HEK293 (cell line): Measurements from ENCODE around the gene KCTD18.

Source experiments
- CTCF ChIA-PET: fragments of 350-600 bp; formaldehyde crosslinking; extraction: SDS; loops from one replicate; lab custom pipeline; 2021; ENCODE audit warnings: antibody characterized with exemption; lab: Yijun Ruan, JAX
- POLR2A ChIA-PET: fragments of 300-600 bp; formaldehyde crosslinking; extraction: SDS; loops from one replicate; lab custom pipeline; 2020; ENCODE audit warnings: antibody characterized with exemption, inconsistent platforms; lab: Yijun Ruan, JAX
- H3K27ac ChIP-seq: fragments of 200-500 bp; sonication (Bioruptor generic); 2 replicates; pipeline ENCODE4 v1.5.1; 2014; ENCODE audit warnings: low read depth, low read length, control low read depth, inconsistent platforms; ENCODE audit errors: extremely low read depth
- H3K36me3 ChIP-seq, 2 experiments: fragments of 200-500 bp in 1 of 2; sonication (Bioruptor generic) in 1 of 2; 1 replicate in 1 of 2; 2 replicates in 1 of 2; pipeline ENCODE4 v1.5.1; 2014 to 2017; ENCODE audit warnings: inconsistent platforms in 2 of 2, low read length in 2 of 2; ENCODE audit not compliant: control insufficient read depth in 2 of 2, insufficient read depth in 1 of 2
- H3K4me1 ChIP-seq: fragments of 200-500 bp; sonication (Bioruptor generic); 2 replicates; pipeline ENCODE4 v1.5.1; 2014; ENCODE audit warnings: mild to moderate bottlenecking, low read length, inconsistent platforms; ENCODE audit not compliant: control insufficient read depth, insufficient read depth
- H3K4me3 ChIP-seq: 2 replicates; pipeline ENCODE4 v1.5.1; 2011; ENCODE audit warnings: low read depth, mild to moderate bottlenecking, control low read depth, low read length, moderate library complexity
- H3K9me3 ChIP-seq: fragments of 200-500 bp; sonication (Bioruptor generic); 2 replicates; pipeline ENCODE4 v1.5.1; 2014; ENCODE audit warnings: low read depth, low read length, inconsistent platforms; ENCODE audit not compliant: control insufficient read depth, insufficient read depth
- FEZF1 ChIP-seq: fragments of 450-650 bp; formaldehyde crosslinking; IDR thresholded peaks from 2 replicates; pipeline ENCODE4 v1.5.1; 2016; ENCODE audit warnings: missing biosample characterization, missing genetic modification characterization
- HOXC10 ChIP-seq: sonication (generic); formaldehyde crosslinking; IDR thresholded peaks from 2 replicates; pipeline ENCODE4 v1.8.1; 2023; ENCODE audit warnings: mild to moderate bottlenecking, missing genetic modification reagents
- KLF17 ChIP-seq: fragments of 450-650 bp; formaldehyde crosslinking; IDR thresholded peaks from 2 replicates; pipeline ENCODE4 v1.5.1; 2016; ENCODE audit warnings: missing biosample characterization, missing genetic modification characterization
- RBAK ChIP-seq: fragments of 450-650 bp; formaldehyde crosslinking; IDR thresholded peaks from 2 replicates; pipeline ENCODE4 v1.5.1; 2016; ENCODE audit warnings: missing biosample characterization, missing genetic modification characterization
- TSHZ1 ChIP-seq: fragments of 450-650 bp; formaldehyde crosslinking; IDR thresholded peaks from 2 replicates; pipeline ENCODE4 v1.5.1; 2016; ENCODE audit warnings: missing biosample characterization, missing genetic modification characterization, borderline replicate concordance
- YY1 ChIP-seq: fragments of 450-650 bp; formaldehyde crosslinking; IDR thresholded peaks from 2 replicates; pipeline ENCODE4 v1.5.1; 2018; ENCODE audit warnings: missing biosample characterization, missing genetic modification characterization
- ZBTB21 ChIP-seq: fragments of 450-650 bp; formaldehyde crosslinking; IDR thresholded peaks from 2 replicates; pipeline ENCODE4 v1.5.1; 2017; ENCODE audit warnings: missing biosample characterization, missing genetic modification characterization
- ZNF132 ChIP-seq: fragments of 450-650 bp; formaldehyde crosslinking; IDR thresholded peaks from 2 replicates; pipeline ENCODE4 v1.5.1; 2017; ENCODE audit warnings: missing biosample characterization, missing genetic modification characterization, borderline replicate concordance
- ZNF16 ChIP-seq: fragments of 450-650 bp; formaldehyde crosslinking; IDR thresholded peaks from 2 replicates; pipeline ENCODE4 v1.5.1; 2016; ENCODE audit warnings: low read depth, missing biosample characterization, missing genetic modification characterization
- ZNF600 ChIP-seq: fragments of 450-650 bp; formaldehyde crosslinking; IDR thresholded peaks from 2 replicates; pipeline ENCODE4 v1.5.1; 2016; ENCODE audit warnings: missing biosample characterization, missing genetic modification characterization
- ZNF623 ChIP-seq: fragments of 450-650 bp; formaldehyde crosslinking; IDR thresholded peaks from 2 replicates; pipeline ENCODE4 v1.5.1; 2016; ENCODE audit warnings: missing biosample characterization, missing genetic modification characterization
- ZNF843 ChIP-seq: fragments of 450-650 bp; formaldehyde crosslinking; IDR thresholded peaks from 2 replicates; pipeline ENCODE4 v1.5.1; 2016; ENCODE audit warnings: missing biosample characterization, missing genetic modification characterization
- TF ChIP-seq, protein P1 (sequence below): fragments of 450-650 bp; formaldehyde crosslinking; IDR thresholded peaks from 2 replicates; pipeline ENCODE4 v1.5.1; 2016; ENCODE audit warnings: missing biosample characterization, missing genetic modification characterization, low read depth

KCTD18 gene

GRCh38 chr2:200455958-200456421 is 53.9 kb downstream of the KCTD18 start:
- CTCF ChIA-PET: interaction anchor here (1.4 kb wide), 1 partner anchor 470 kb away, joined by 5 read pairs; no protein-coding TSS in a partner anchor
- H3K4me3 ChIP-seq: no peak overlapping the region
- peaks cover 0 to 3% of the 10 kb centered on the region in 2 experiments; a peak in 2 of 3 replicates for H3K36me3 ChIP-seq
- no peak for TF ChIP-seq ZNF132 (tag by site-specific recombination)
- TF ChIP-seq FEZF1 (tag by site-specific recombination): no peak
- no peak for TF ChIP-seq RBAK (tag by site-specific recombination)
- no peak overlapping the region for H3K27ac ChIP-seq
- H3K9me3 ChIP-seq: no peaks in the 10 kb centered on the region
- H3K4me1 ChIP-seq: 0 out of 2 replicates have a peak, but pooled peaks cover 2% of the 10 kb centered on the region
- POLR2A ChIA-PET: no interaction called here

DNA sequence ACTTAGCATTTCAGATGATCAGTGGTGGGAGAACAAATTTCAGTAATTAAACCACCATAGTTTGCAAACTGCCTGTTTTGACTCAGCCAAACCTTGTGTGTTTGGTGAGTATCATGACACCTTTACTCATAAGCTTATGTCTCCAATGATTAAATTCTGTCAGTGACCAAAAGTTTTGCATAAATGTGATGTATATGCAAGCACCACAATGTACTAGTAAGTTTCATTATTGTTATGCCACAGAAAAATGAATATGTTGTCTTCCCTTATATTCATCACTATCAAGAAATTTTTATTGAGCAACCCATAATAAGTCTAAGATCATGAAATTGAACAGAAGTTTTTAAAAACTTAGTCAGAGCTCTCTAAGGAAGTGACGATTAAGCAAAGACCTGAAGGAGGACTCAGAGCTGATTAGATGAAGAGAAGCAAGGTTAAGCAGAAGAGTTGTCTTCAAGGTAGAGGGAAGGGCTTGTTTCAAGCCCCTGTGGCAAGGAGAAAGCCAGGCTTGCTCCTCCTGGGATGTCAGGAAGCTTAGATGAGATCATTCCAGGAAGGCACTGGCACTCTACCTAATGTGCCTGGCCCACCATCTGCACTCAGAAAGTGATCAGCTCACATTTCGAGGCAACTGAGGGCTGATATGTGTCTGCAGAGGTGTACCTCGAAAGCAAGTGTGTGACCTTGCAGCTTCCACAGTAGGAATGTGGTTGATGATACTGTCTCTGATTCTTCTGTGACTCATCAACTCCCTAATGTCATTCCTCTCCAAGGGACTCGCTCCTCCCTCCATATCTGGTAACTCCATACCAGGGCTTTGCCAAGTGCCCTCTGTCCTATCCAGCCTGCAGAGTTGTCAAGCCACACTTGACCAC is 54.7 kb downstream of the KCTD18 start:
- POLR2A ChIA-PET: no interaction called here
- Histone ChIP-seq H3K36me3 (peaks cover 0 to 3% of the 10 kb centered on the region in 2 experiments; a peak in 2 of 3 replicates), H3K4me3 (no peak overlapping the region), H3K27ac (no peak overlapping the region), H3K4me1 (0 out of 2 replicates have a peak, but pooled peaks cover 2% of the 10 kb centered on the region), H3K9me3 (no peaks in the 10 kb centered on the region)
- CTCF ChIA-PET: interaction anchor here (0.6 to 0.8 kb wide), 3 partner anchors 11 to 312 kb away, joined by 3 read pairs; no protein-coding TSS in a partner anchor
- TF ChIP-seq HOXC10 (no peak), KLF17 (no peak), ZNF16 (tag by site-specific recombination) (no peak), ZBTB21 (tag by site-specific recombination) (no peak), TSHZ1 (tag by site-specific recombination) (no peak), ZNF600 (no peak), ZNF843 (tag by site-specific recombination) (no peak), YY1 (tag by site-specific recombination) (no peak), ZNF623 (tag by site-specific recombination) (no peak)
- TF ChIP-seq, protein P1, sequence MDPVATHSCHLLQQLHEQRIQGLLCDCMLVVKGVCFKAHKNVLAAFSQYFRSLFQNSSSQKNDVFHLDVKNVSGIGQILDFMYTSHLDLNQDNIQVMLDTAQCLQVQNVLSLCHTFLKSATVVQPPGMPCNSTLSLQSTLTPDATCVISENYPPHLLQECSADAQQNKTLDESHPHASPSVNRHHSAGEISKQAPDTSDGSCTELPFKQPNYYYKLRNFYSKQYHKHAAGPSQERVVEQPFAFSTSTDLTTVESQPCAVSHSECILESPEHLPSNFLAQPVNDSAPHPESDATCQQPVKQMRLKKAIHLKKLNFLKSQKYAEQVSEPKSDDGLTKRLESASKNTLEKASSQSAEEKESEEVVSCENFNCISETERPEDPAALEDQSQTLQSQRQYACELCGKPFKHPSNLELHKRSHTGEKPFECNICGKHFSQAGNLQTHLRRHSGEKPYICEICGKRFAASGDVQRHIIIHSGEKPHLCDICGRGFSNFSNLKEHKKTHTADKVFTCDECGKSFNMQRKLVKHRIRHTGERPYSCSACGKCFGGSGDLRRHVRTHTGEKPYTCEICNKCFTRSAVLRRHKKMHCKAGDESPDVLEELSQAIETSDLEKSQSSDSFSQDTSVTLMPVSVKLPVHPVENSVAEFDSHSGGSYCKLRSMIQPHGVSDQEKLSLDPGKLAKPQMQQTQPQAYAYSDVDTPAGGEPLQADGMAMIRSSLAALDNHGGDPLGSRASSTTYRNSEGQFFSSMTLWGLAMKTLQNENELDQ (tag by site-specific recombination): no peak
- TF ChIP-seq, all 188 proteins: peak for 0
